GM23338 (cell line): Measurements from ENCODE around the gene LRFN3. TPM values are rescaled to one million over a fixed set of nuclear protein-coding genes. Genes with fewer than 3 reads are reported as not detected.

ENCODE experiments used
- ATAC-seq: fragments of 200-7000 bp; cut with Tn5 transposase; 3 replicates; pipeline ENCODE4 v1.9.1; 2020
- DNase-seq: peaks from one replicate; pipeline ENCODE4 v3.0.0-alpha.2; 2015; ENCODE audit warnings: low spot score
- H2AFZ ChIP-seq: fragments of 200-600 bp; sonication (generic); 2 replicates; pipeline ENCODE4 v1.8.0; 2016; ENCODE audit warnings: antibody characterized with exemption, mild to moderate bottlenecking, moderate library complexity
- H3F3A ChIP-seq: fragments of 200-600 bp; sonication (generic); replicated peaks from 2 replicates; pipeline ENCODE4 v1.8.0; 2017; ENCODE audit warnings: antibody characterized with exemption, mixed run types, low read depth
- H3K27ac ChIP-seq: fragments of 200-600 bp; sonication (generic); 2 replicates; pipeline ENCODE4 v1.6.1; 2016; ENCODE audit warnings: low read depth
- H3K27me3 ChIP-seq: fragments of 200-600 bp; sonication (generic); 2 replicates; pipeline ENCODE4 v1.8.0; 2016; ENCODE audit warnings: mild to moderate bottlenecking, mixed run types, moderate library complexity; ENCODE audit not compliant: insufficient read depth
- H3K36me3 ChIP-seq: fragments of 200-600 bp; sonication (generic); 2 replicates; pipeline ENCODE4 v1.8.0; 2016; ENCODE audit warnings: mild to moderate bottlenecking; ENCODE audit not compliant: insufficient read depth
- H3K4me1 ChIP-seq: fragments of 200-600 bp; sonication (generic); 2 replicates; pipeline ENCODE4 v1.8.0; 2016; ENCODE audit warnings: mild to moderate bottlenecking, moderate library complexity; ENCODE audit not compliant: insufficient read depth
- H3K4me2 ChIP-seq: fragments of 200-600 bp; sonication (generic); 2 replicates; pipeline ENCODE4 v1.7.1; 2017; ENCODE audit warnings: mixed run types
- H3K4me3 ChIP-seq: fragments of 200-600 bp; sonication (generic); 2 replicates; pipeline ENCODE4 v1.6.1; 2016; ENCODE audit warnings: mixed run types
- H3K79me2 ChIP-seq: fragments of 200-600 bp; sonication (generic); replicated peaks from 2 replicates; pipeline ENCODE4 v1.8.0; 2017; ENCODE audit warnings: mild to moderate bottlenecking; ENCODE audit not compliant: insufficient read depth
- H3K9me2 ChIP-seq: fragments of 200-600 bp; sonication (generic); 2 replicates; pipeline ENCODE4 v1.8.0; 2017; ENCODE audit not compliant: insufficient read depth
- H4K20me1 ChIP-seq: fragments of 200-600 bp; sonication (generic); replicated peaks from 2 replicates; pipeline ENCODE4 v1.8.0; 2017; ENCODE audit warnings: mild to moderate bottlenecking; ENCODE audit not compliant: insufficient read depth
- H3K27ac Mint-ChIP-seq: 2 replicates; pipeline ENCODE4 v1.8.0; 2020; ENCODE audit warnings: inconsistent platforms, mild to moderate bottlenecking, moderate library complexity, mixed read lengths
- H3K27me3 Mint-ChIP-seq: 3 replicates; pipeline ENCODE4 v1.8.0; 2022; ENCODE audit warnings: low read depth, mild to moderate bottlenecking, moderate library complexity, mixed read lengths, inconsistent platforms; ENCODE audit not compliant: insufficient read depth, poor library complexity
- H3K36me3 Mint-ChIP-seq: 3 replicates; pipeline ENCODE4 v1.8.0; 2021; ENCODE audit warnings: low read depth, mild to moderate bottlenecking, inconsistent platforms, moderate library complexity, mixed read lengths
- H3K4me1 Mint-ChIP-seq: 3 replicates; pipeline ENCODE4 v1.8.0; 2020; ENCODE audit warnings: mild to moderate bottlenecking, inconsistent platforms, mixed read lengths
- H3K4me3 Mint-ChIP-seq: 3 replicates; pipeline ENCODE4 v1.8.0; 2021; ENCODE audit warnings: moderate library complexity, mild to moderate bottlenecking, inconsistent platforms, mixed read lengths
- H3K9me3 Mint-ChIP-seq: 3 replicates; pipeline ENCODE4 v1.8.0; 2020; ENCODE audit warnings: moderate library complexity, mild to moderate bottlenecking, inconsistent platforms, mixed read lengths
- EZH2phosphoT487 ChIP-seq: fragments of 200-600 bp; sonication (generic); IDR thresholded peaks from one replicate; pipeline ENCODE4 v1.8.1; 2018; ENCODE audit warnings: antibody characterized with exemption; ENCODE audit not compliant: unreplicated experiment
- NANOG ChIP-seq: IDR thresholded peaks from 2 replicates; pipeline ENCODE4 v1.6.1; 2016; ENCODE audit warnings: antibody characterized with exemption, borderline replicate concordance
- STAT1 ChIP-seq: IDR thresholded peaks from one replicate; pipeline ENCODE4 v1.6.1; 2016; ENCODE audit warnings: antibody characterized with exemption; ENCODE audit not compliant: unreplicated experiment
- polyA plus RNA-seq: library from polyadenylated mRNA; unstranded; fragments of >200 nt; fragmentation: Nextera tagmentation; extraction: Ambion mirVana; gene quantifications from 2 replicates; pipeline ENCODE4 v1.2.1, GENCODE V29; 2016
- total RNA-seq: library from RNA; depleted of rRNA; stranded (reverse); fragments of >200 nt; shearing (Covaris generic); gene quantifications from 2 replicates; pipeline ENCODE4 v1.2.3, GENCODE V29; 2014
- TF ChIP-seq, protein P1 (sequence below), 2 experiments: fragments of 200-600 bp in 1 of 2; sonication (generic) in 1 of 2; conservative IDR thresholded peaks; 2 replicates each; pipeline versions ENCODE4 v1.5.1 to v1.6.1; 2016 to 2017; ENCODE audit warnings: antibody characterized with exemption in 2 of 2, low read depth in 2 of 2, mild to moderate bottlenecking in 2 of 2, moderate library complexity in 1 of 2
- TF ChIP-seq, protein P2 (sequence below): IDR thresholded peaks from 2 replicates; pipeline ENCODE4 v1.6.1; 2016; ENCODE audit warnings: antibody characterized with exemption

LRFN3 gene
- total and polyA plus RNA-seq, 2 experiments from 2014 or later: 5.8 to 15.1 TPM

DNA sequence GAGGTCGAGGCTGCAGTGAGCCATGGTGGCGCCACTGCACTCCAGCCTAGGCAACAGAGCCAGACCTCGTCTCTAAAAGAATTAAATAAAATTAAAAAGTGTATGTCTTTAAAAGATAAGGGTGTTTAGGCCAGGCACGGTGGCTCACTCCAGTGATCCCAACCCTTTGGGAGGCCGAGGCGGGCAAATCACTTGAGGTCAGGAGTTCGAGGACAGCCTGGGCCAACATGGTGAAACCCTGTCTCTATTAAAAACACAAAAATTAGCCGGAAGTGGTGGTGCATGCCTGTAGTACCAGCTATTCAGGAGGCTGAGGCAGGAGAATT is 51.4 kb downstream of the LRFN3 start:
- no peaks in the 10 kb centered on the region; the same call in 2 of the 3 replicates for H3K4me1 Mint-ChIP-seq
- H3K27me3 Mint-ChIP-seq: peaks cover 26% of the 10 kb centered on the region
- peak overlapping the region; percentile 76 for H3K4me3 Mint-ChIP-seq
- Histone ChIP-seq H3K4me2 (peak overlapping the region; percentile 82), H4K20me1 (no peaks in the 10 kb centered on the region), H3K9me2 (no peaks in the 10 kb centered on the region), H3K36me3 (no peaks in the 10 kb centered on the region), H3K4me3 (peak overlapping the region; percentile 71), H3K27ac (no peak overlapping the region), H2AFZ (peak overlapping the region; percentile 95), H3K27me3 (peaks cover 10% of the 10 kb centered on the region), H3K4me1 (no peaks in the 10 kb centered on the region), H3F3A (no peaks in the 10 kb centered on the region), H3K79me2 (no peaks in the 10 kb centered on the region)
- H3K9me3 Mint-ChIP-seq: no peaks in the 10 kb centered on the region; the same call in 2 of the 3 replicates
- TF ChIP-seq STAT1: no peak
- TF ChIP-seq, protein P1, sequence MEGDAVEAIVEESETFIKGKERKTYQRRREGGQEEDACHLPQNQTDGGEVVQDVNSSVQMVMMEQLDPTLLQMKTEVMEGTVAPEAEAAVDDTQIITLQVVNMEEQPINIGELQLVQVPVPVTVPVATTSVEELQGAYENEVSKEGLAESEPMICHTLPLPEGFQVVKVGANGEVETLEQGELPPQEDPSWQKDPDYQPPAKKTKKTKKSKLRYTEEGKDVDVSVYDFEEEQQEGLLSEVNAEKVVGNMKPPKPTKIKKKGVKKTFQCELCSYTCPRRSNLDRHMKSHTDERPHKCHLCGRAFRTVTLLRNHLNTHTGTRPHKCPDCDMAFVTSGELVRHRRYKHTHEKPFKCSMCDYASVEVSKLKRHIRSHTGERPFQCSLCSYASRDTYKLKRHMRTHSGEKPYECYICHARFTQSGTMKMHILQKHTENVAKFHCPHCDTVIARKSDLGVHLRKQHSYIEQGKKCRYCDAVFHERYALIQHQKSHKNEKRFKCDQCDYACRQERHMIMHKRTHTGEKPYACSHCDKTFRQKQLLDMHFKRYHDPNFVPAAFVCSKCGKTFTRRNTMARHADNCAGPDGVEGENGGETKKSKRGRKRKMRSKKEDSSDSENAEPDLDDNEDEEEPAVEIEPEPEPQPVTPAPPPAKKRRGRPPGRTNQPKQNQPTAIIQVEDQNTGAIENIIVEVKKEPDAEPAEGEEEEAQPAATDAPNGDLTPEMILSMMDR (conservative IDR thresholded peaks at IDR 0.05; ENCODE audit: low read depth in 2 of 2): peak; percentile 9 to 33; a peak in 2 of 4 replicates
- no peak for TF ChIP-seq NANOG
- DNase-seq: no peak
- no peak for ATAC-seq
- H3K36me3 Mint-ChIP-seq: no peaks in the 10 kb centered on the region
- no peak overlapping the region for H3K27ac Mint-ChIP-seq

DNA sequence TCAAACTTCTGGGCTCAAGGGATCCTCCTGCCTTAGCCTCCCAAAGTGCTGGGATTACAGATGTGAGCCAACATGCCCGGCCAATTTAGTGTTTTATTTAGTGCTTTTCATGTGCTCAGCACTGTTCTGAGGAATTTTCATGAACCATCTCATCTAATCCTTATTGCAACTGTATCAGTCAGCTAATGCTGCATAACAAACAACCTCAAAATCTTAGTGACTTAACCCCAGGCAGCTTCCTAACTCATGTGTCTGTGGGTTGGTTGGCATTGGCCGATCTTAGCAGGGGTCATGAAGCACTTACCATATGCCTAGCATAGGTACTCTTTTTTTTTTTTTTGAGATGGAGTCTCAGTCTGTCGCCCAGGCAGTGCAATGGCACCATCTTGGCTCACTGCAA is 52.6 kb downstream of the LRFN3 start:
- Histone ChIP-seq H3K27me3 (peaks cover 10% of the 10 kb centered on the region), H3K4me2 (no peak overlapping the region), H3K27ac (no peak overlapping the region), H3K4me3 (no peak overlapping the region), H4K20me1 (no peaks in the 10 kb centered on the region), H3K79me2 (no peaks in the 10 kb centered on the region), H3F3A (0 out of 2 replicates have a peak, but pooled peaks cover 3% of the 10 kb centered on the region), H2AFZ (no peak overlapping the region), H3K36me3 (no peaks in the 10 kb centered on the region), H3K9me2 (no peaks in the 10 kb centered on the region), H3K4me1 (no peaks in the 10 kb centered on the region)
- peaks cover 19% of the 10 kb centered on the region for H3K27me3 Mint-ChIP-seq
- ATAC-seq (no peak), DNase-seq (no peak)
- H3K9me3 Mint-ChIP-seq: no peaks in the 10 kb centered on the region; the same call in 2 of the 3 replicates
- H3K4me1 Mint-ChIP-seq: no peaks in the 10 kb centered on the region; the same call in 2 of the 3 replicates
- TF ChIP-seq EZH2phosphoT487: no peak
- no peak overlapping the region for H3K27ac Mint-ChIP-seq
- H3K36me3 Mint-ChIP-seq: no peaks in the 10 kb centered on the region
- H3K4me3 Mint-ChIP-seq: no peak overlapping the region

DNA sequence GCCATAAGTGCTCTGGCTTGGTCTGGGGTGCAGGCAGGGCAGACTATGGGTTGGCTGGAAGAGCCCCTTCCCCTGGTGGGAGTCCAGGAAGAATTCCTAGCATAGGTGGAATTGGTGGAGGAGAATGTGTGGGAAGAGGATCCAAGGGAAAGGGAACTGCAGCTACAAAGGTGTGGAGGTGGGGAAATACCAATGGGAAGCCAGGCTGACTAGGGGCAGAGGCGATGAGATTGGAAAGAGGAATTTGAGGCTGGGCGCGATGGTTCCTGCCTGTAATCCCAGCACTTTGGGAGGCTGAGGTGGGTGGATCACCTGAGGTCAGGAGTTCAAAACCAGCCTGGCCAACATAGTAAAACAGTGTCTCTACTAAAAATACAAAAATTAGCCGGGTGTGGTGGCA is 54.0 kb downstream of the LRFN3 start:
- DNase-seq: no peak
- H3K79me2 ChIP-seq: no peaks in the 10 kb centered on the region
- Mint-ChIP-seq H3K27ac (no peak overlapping the region), H3K4me3 (no peak overlapping the region), H3K36me3 (no peaks in the 10 kb centered on the region), H3K4me1 (peaks cover 2% of the 10 kb centered on the region; the same call in 2 of the 3 replicates), H3K27me3 (peaks cover 20% of the 10 kb centered on the region), H3K9me3 (no peaks in the 10 kb centered on the region; the same call in 2 of the 3 replicates)
- no peaks in the 10 kb centered on the region for H3K9me2 ChIP-seq
- H3K36me3 ChIP-seq: no peaks in the 10 kb centered on the region
- H3K27me3 ChIP-seq: peaks cover 10% of the 10 kb centered on the region
- no peaks in the 10 kb centered on the region for H3K4me1 ChIP-seq
- no peak overlapping the region for H2AFZ ChIP-seq
- ATAC-seq: no peak
- H3K4me3 ChIP-seq: no peak overlapping the region
- no peak overlapping the region for H3K27ac ChIP-seq
- H3F3A ChIP-seq: 0 out of 2 replicates have a peak, but pooled peaks cover 6% of the 10 kb centered on the region
- TF ChIP-seq, protein P1 (conservative IDR thresholded peaks at IDR 0.05; ENCODE audit: low read depth in 2 of 2): no peak
- TF ChIP-seq, protein P2, sequence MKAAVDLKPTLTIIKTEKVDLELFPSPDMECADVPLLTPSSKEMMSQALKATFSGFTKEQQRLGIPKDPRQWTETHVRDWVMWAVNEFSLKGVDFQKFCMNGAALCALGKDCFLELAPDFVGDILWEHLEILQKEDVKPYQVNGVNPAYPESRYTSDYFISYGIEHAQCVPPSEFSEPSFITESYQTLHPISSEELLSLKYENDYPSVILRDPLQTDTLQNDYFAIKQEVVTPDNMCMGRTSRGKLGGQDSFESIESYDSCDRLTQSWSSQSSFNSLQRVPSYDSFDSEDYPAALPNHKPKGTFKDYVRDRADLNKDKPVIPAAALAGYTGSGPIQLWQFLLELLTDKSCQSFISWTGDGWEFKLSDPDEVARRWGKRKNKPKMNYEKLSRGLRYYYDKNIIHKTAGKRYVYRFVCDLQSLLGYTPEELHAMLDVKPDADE: no peak
- no peaks in the 10 kb centered on the region for H4K20me1 ChIP-seq
- H3K4me2 ChIP-seq: no peak overlapping the region
